Aortic smooth muscle cell (primary cell): ENCODE measurements around the gene MSH5. TPM values are rescaled to one million over a fixed set of nuclear protein-coding genes. Genes with fewer than 3 reads are reported as not detected.

Experiments
- total RNA-seq: library from RNA; depleted of rRNA; stranded (reverse); fragments of >200 nt; gene quantifications from 2 replicates; pipeline ENCODE4 v1.2.3, GENCODE V29; 2014

Gene MSH5
- total RNA-seq, 1 donor from 2014 or later: 5.3 TPM

Other genes starting within 250 kb of the MSH5 start
- 14.4 and 20.9 TPM in 2 replicates for gene MICB, start 241.9 kb upstream of the MSH5 start, total RNA-seq
- not detected in 2 replicates for gene MCCD1, start 211.0 kb upstream of the MSH5 start, total RNA-seq
- gene DDX39B, start 198.0 kb upstream of the MSH5 start, total RNA-seq: 366 and 394 TPM in 2 replicates
- gene ATP6V1G2, start 193.4 kb upstream of the MSH5 start, total RNA-seq: 3.3 and 4.0 TPM in 2 replicates
- 22.6 and 22.9 TPM in 2 replicates for gene NFKBIL1, start 192.4 kb upstream of the MSH5 start, total RNA-seq
- gene LTA, start 167.7 kb upstream of the MSH5 start, total RNA-seq: not detected in 2 replicates
- not detected in 2 replicates for gene TNF, start 164.4 kb upstream of the MSH5 start, total RNA-seq
- gene LTB, start 157.6 kb upstream of the MSH5 start, total RNA-seq: not detected in 2 replicates
- not detected in 2 replicates for gene LST1, start 153.7 kb upstream of the MSH5 start, total RNA-seq
- gene NCR3, start 147.0 kb upstream of the MSH5 start, total RNA-seq: not detected in 2 replicates
- gene AIF1, start 124.8 kb upstream of the MSH5 start, total RNA-seq: not detected in 2 replicates
- gene PRRC2A, start 119.3 kb upstream of the MSH5 start, total RNA-seq: 31.6 and 39.6 TPM in 2 replicates
- 107 and 122 TPM in 2 replicates for gene BAG6, start 87.3 kb upstream of the MSH5 start, total RNA-seq
- gene APOM, start 84.1 kb upstream of the MSH5 start, total RNA-seq: 1.5 and 1.8 TPM in 2 replicates
- gene C6orf47, start 79.2 kb upstream of the MSH5 start, total RNA-seq: 22.2 and 26.7 TPM in 2 replicates
- gene GPANK1, start 75.0 kb upstream of the MSH5 start, total RNA-seq: 14.3 and 15.4 TPM in 2 replicates
- 80.7 and 85.0 TPM in 2 replicates for gene CSNK2B, start 73.9 kb upstream of the MSH5 start, total RNA-seq
- 2.0 and 3.2 TPM in 2 replicates for gene LY6G5B, start 70.0 kb upstream of the MSH5 start, total RNA-seq
- 0.40 and 0.75 TPM in 2 replicates for gene LY6G5C, start 58.9 kb upstream of the MSH5 start, total RNA-seq
- gene ABHD16A, start 36.7 kb upstream of the MSH5 start, total RNA-seq: 51.5 and 62.8 TPM in 2 replicates
- not detected in 2 replicates for gene LY6G6F, start 33.1 kb upstream of the MSH5 start, total RNA-seq
- not detected in 2 replicates for gene LY6G6D, start 24.7 kb upstream of the MSH5 start, total RNA-seq
- gene LY6G6C, start 18.3 kb upstream of the MSH5 start, total RNA-seq: not detected in 2 replicates
- not detected in 2 replicates for gene MPIG6B, start 16.6 kb upstream of the MSH5 start, total RNA-seq
- 112 and 142 TPM in 2 replicates for gene DDAH2, start 10.7 kb upstream of the MSH5 start, total RNA-seq
- gene CLIC1, start 3.5 kb upstream of the MSH5 start, total RNA-seq: 784 and 832 TPM in 2 replicates
- gene SAPCD1, start 22.7 kb downstream of the MSH5 start, total RNA-seq: 1.8 and 1.9 TPM in 2 replicates
- gene VWA7, start 37.3 kb downstream of the MSH5 start, total RNA-seq: 0.13 and 0.19 TPM in 2 replicates
- 37.6 and 48.4 TPM in 2 replicates for gene VARS1, start 55.7 kb downstream of the MSH5 start, total RNA-seq
- 17.9 and 25.9 TPM in 2 replicates for gene LSM2, start 67.0 kb downstream of the MSH5 start, total RNA-seq
- 1.5 and 1.6 TPM in 2 replicates for gene HSPA1L, start 75.3 kb downstream of the MSH5 start, total RNA-seq
- gene HSPA1A, start 75.5 kb downstream of the MSH5 start, total RNA-seq: 97.9 and 108 TPM in 2 replicates
- 158 and 185 TPM in 2 replicates for gene HSPA1B, start 87.7 kb downstream of the MSH5 start, total RNA-seq
- 60.4 and 69.0 TPM in 2 replicates for gene NEU1, start 122.8 kb downstream of the MSH5 start, total RNA-seq
- gene SLC44A4, start 139.0 kb downstream of the MSH5 start, total RNA-seq: 0.13 and 0.44 TPM in 2 replicates
- 42.3 and 49.1 TPM in 2 replicates for gene EHMT2, start 157.7 kb downstream of the MSH5 start, total RNA-seq
- gene ZBTB12, start 162.1 kb downstream of the MSH5 start, total RNA-seq: 3.3 and 3.7 TPM in 2 replicates
- gene C2, start 187.7 kb downstream of the MSH5 start, total RNA-seq: 2.8 and 4.3 TPM in 2 replicates
- 20.3 and 31.2 TPM in 2 replicates for gene CFB, start 206.1 kb downstream of the MSH5 start, total RNA-seq
- gene NELFE, start 219.0 kb downstream of the MSH5 start, total RNA-seq: 107 and 119 TPM in 2 replicates
- gene SKIC2, start 219.2 kb downstream of the MSH5 start, total RNA-seq: 41.2 and 58.4 TPM in 2 replicates
- 9.8 and 10.2 TPM in 2 replicates for gene DXO, start 232.1 kb downstream of the MSH5 start, total RNA-seq
- 5.7 and 5.8 TPM in 2 replicates for gene C4A, start 242.1 kb downstream of the MSH5 start, total RNA-seq